OCI-LY1 (cell line): ENCODE results near the gene SLC16A3.
A peak's percentile ranks its signal among the peaks of the same experiment; 100 is the strongest.

Experiments used
- H2AFZ ChIP-seq: fragments of 200-600 bp; sonication (generic), shearing (Covaris generic); 2 replicates; pipeline ENCODE4 v1.6.0; 2014; ENCODE audit warnings: antibody characterized with exemption, mild to moderate bottlenecking, low read length
- H3F3A ChIP-seq: fragments of 200-600 bp; sonication (generic), shearing (Covaris generic); 2 replicates; pipeline ENCODE4 v1.6.0; 2014; ENCODE audit warnings: mild to moderate bottlenecking, antibody characterized with exemption, low read length, moderate library complexity; ENCODE audit not compliant: insufficient read depth
- H3K27ac ChIP-seq: fragments of 200-600 bp; sonication (generic); 2 replicates; pipeline ENCODE4 v1.5.1; 2014; ENCODE audit warnings: low read length, mixed run types, mild to moderate bottlenecking, low read depth; ENCODE audit not compliant: poor library complexity, severe bottlenecking
- H3K27me3 ChIP-seq: fragments of 200-600 bp; sonication (generic); 2 replicates; pipeline ENCODE4 v1.6.0; 2014; ENCODE audit warnings: antibody characterized with exemption, mild to moderate bottlenecking, low read length, moderate library complexity; ENCODE audit not compliant: insufficient read depth
- H3K36me3 ChIP-seq: fragments of 200-600 bp; sonication (generic); 2 replicates; pipeline ENCODE4 v1.6.1; 2014; ENCODE audit warnings: mild to moderate bottlenecking, antibody characterized with exemption, low read length, moderate library complexity, mixed read lengths; ENCODE audit not compliant: insufficient read depth
- H3K4me1 ChIP-seq: fragments of 200-600 bp; sonication (generic); 2 replicates; pipeline ENCODE4 v1.5.1; 2014; ENCODE audit warnings: mild to moderate bottlenecking, low read length, moderate library complexity; ENCODE audit not compliant: insufficient read depth, severe bottlenecking
- H3K4me2 ChIP-seq: fragments of 200-600 bp; sonication (generic), shearing (Covaris generic); 2 replicates; pipeline ENCODE4 v1.6.1; 2014; ENCODE audit warnings: low read length
- H3K4me3 ChIP-seq: fragments of 200-600 bp; sonication (generic); 2 replicates; pipeline ENCODE4 v1.5.1; 2014; ENCODE audit warnings: low read length, low read depth, mild to moderate bottlenecking, mixed read lengths; ENCODE audit not compliant: poor library complexity, severe bottlenecking
- H3K79me2 ChIP-seq: fragments of 200-600 bp; shearing (Covaris generic); 2 replicates; pipeline ENCODE4 v1.6.1; 2016; ENCODE audit warnings: mixed run types, low read length, mixed read lengths; ENCODE audit not compliant: insufficient read depth
- H3K9ac ChIP-seq: fragments of 200-600 bp; sonication (generic), shearing (Covaris generic); 2 replicates; pipeline ENCODE4 v1.6.1; 2014; ENCODE audit warnings: mild to moderate bottlenecking, low read length, mixed read lengths
- H3K9me2 ChIP-seq: fragments of 200-600 bp; sonication (generic), shearing (Covaris generic); 2 replicates; pipeline ENCODE4 v1.6.1; 2014; ENCODE audit warnings: low read depth, mild to moderate bottlenecking, low read length, mixed read lengths
- H3K9me3 ChIP-seq: fragments of 200-600 bp; shearing (Covaris generic); 2 replicates; pipeline ENCODE4 v1.6.1; 2014; ENCODE audit warnings: low read length, mixed read lengths
- H4K20me1 ChIP-seq: fragments of 200-600 bp; sonication (generic), shearing (Covaris generic); 2 replicates; pipeline ENCODE4 v1.6.0; 2016; ENCODE audit warnings: mild to moderate bottlenecking, low read length; ENCODE audit not compliant: insufficient read depth
- EZH2 ChIP-seq: fragments of 200-600 bp; sonication (generic), shearing (Covaris generic); IDR thresholded peaks from 2 replicates; pipeline ENCODE4 v1.8.0; 2017; ENCODE audit warnings: borderline replicate concordance, mixed run types, mild to moderate bottlenecking, antibody characterized with exemption, low read length, moderate library complexity, mixed read lengths
- TF ChIP-seq, protein P1 (sequence below): fragments of 200-600 bp; sonication (generic), shearing (Covaris generic); IDR thresholded peaks from 2 replicates; pipeline ENCODE4 v1.5.1; 2017; ENCODE audit warnings: mild to moderate bottlenecking, antibody characterized with exemption, low read length, moderate library complexity, mixed read lengths

SLC16A3 gene

DNA sequence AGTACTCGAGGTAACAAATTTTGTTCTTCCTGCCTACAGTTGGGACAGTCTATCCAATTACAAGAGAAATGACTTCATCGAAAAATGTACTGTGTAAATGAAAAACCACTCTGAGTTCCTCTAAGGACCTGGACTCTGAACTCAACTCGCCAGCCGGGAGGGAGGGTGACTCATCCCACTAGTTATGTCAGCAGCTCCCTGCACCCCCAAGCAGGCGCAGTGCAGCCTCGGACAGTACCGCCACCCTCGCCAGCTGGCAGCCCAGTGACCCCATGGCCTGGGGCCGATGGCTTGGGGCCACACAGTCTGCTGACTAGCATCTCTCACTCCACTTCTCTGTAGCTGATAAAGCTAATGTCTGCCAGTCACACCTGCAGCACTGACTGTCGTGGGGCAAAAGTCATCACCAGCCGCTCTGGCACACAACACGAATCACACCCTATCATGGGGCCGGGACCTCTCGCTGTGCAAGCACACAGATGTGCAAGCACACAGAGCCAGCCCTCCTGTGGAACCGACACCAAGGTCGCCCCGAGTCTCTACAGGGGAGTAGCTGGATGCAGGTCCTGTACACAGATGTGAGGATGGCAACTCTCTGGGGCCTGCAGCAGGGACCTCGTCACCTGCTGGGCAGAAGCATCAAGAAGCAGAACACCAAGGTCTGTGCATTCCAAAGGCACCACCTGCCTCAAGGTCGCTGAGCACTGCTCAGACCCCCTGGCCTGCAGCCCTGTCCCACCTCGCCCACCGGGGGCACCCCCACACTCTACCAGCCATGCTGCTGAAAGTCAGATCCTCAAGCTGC is 38.9 kb downstream of the SLC16A3 start:
- no peak for TF ChIP-seq EZH2
- TF ChIP-seq, protein P1, sequence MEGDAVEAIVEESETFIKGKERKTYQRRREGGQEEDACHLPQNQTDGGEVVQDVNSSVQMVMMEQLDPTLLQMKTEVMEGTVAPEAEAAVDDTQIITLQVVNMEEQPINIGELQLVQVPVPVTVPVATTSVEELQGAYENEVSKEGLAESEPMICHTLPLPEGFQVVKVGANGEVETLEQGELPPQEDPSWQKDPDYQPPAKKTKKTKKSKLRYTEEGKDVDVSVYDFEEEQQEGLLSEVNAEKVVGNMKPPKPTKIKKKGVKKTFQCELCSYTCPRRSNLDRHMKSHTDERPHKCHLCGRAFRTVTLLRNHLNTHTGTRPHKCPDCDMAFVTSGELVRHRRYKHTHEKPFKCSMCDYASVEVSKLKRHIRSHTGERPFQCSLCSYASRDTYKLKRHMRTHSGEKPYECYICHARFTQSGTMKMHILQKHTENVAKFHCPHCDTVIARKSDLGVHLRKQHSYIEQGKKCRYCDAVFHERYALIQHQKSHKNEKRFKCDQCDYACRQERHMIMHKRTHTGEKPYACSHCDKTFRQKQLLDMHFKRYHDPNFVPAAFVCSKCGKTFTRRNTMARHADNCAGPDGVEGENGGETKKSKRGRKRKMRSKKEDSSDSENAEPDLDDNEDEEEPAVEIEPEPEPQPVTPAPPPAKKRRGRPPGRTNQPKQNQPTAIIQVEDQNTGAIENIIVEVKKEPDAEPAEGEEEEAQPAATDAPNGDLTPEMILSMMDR, result no peak
- Histone ChIP-seq H4K20me1 (no peaks in the 10 kb centered on the region), H3F3A (no peaks in the 10 kb centered on the region), H3K4me1 (peaks cover 23% of the 10 kb centered on the region), H3K36me3 (peaks cover 94% of the 10 kb centered on the region), H3K4me3 (no peak overlapping the region), H3K79me2 (peaks cover 65% of the 10 kb centered on the region), H3K27me3 (no peaks in the 10 kb centered on the region), H3K4me2 (no peak overlapping the region), H3K9ac (no peak overlapping the region), H3K9me2 (no peaks in the 10 kb centered on the region), H2AFZ (no peak overlapping the region), H3K27ac (no peak overlapping the region), H3K9me3 (no peaks in the 10 kb centered on the region)

DNA sequence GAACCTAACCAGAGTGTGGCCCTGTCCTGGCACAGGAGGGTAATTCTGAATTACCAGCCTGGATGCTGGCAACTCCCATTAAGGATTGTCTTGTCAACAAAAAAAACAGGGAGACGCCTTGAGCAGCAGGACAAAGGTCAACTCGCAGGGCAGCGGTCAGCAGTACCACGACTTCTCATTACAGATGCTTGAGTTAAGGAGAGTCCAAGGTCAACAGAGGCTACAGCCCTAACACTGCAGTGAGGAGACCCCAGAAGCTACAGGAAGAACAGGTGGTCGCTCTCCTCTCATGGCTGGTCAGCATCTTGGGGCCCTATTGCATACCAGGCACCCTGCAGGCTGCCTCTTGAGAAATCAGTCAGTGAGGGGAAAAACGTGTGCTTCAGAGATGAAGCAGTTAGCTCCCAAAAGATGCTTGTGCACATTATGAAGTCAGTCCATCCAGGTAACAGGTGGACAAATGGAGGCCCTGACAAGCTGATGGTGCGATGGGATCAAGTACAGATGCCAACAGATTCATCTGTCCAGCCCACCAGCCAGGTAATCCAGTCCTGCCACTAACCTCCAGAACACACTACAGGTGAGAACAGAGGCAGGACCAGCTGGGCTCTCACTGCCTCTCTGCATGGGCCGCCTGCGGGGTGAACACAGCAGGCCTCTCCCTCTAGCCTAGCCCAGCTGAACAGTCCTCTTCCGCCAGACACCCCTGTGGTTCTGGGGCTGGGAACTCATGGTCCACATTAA is 40.5 kb downstream of the SLC16A3 start:
- H3K9me3 ChIP-seq, result no peaks in the 10 kb centered on the region
- H3K79me2 ChIP-seq, result peaks cover 65% of the 10 kb centered on the region
- H3K4me1 ChIP-seq, result peaks cover 31% of the 10 kb centered on the region
- H4K20me1 ChIP-seq, result no peaks in the 10 kb centered on the region
- peaks cover 4% of the 10 kb centered on the region for H3K27me3 ChIP-seq
- no peaks in the 10 kb centered on the region for H3K9me2 ChIP-seq
- no peak overlapping the region for H3K4me3 ChIP-seq
- H3K36me3 ChIP-seq, result peaks cover 79% of the 10 kb centered on the region
- no peak overlapping the region for H3K27ac ChIP-seq
- H3F3A ChIP-seq, result no peaks in the 10 kb centered on the region
- TF ChIP-seq, protein P1, result no peak
- no peak for TF ChIP-seq EZH2
- H3K4me2 ChIP-seq, result no peak overlapping the region
- H3K9ac ChIP-seq, result no peak overlapping the region
- no peak overlapping the region for H2AFZ ChIP-seq

DNA sequence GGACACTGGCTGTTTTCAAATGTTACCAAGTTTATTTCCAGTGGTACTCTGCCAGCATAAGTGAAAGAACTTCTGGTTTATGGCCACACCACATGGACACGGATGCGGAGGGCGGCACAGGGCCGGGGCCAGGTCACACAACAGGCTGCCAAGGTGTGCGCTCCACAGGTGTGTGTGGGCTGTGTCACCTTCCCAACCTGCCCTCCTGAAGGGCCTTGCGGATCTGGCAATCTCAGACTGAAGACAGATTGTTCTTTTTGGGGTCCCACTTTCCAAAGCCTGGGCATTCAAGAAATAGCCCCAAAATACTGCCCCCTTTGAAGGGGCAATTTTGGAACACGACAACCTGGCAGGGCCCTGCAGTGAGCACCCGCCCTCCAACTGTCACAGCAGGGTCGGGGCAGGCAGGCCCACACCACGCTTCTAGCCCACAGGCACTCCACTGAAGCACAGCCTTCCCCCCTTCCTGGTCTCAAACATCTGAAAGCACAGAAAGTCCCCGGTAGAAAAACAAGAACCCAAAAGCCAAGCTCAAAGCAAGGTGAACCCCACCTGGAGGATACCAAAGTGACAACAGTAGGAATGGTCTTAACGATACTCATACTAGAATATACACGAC is 41.1 kb downstream of the SLC16A3 start:
- H3K4me1 ChIP-seq, result peaks cover 38% of the 10 kb centered on the region
- H3K36me3 ChIP-seq, result peaks cover 72% of the 10 kb centered on the region
- H2AFZ ChIP-seq, result no peak overlapping the region
- peaks cover 65% of the 10 kb centered on the region for H3K79me2 ChIP-seq
- no peaks in the 10 kb centered on the region for H3K9me3 ChIP-seq
- H4K20me1 ChIP-seq, result no peaks in the 10 kb centered on the region
- peaks cover 9% of the 10 kb centered on the region for H3K27me3 ChIP-seq
- H3F3A ChIP-seq, result no peaks in the 10 kb centered on the region
- no peak for TF ChIP-seq EZH2
- TF ChIP-seq, protein P1, result no peak
- no peaks in the 10 kb centered on the region for H3K9me2 ChIP-seq
- H3K4me2 ChIP-seq, result 0 out of 2 replicates have a peak overlapping the region, but pooled peaks have one; percentile 2
- H3K4me3 ChIP-seq, result no peak overlapping the region
- no peak overlapping the region for H3K27ac ChIP-seq
- H3K9ac ChIP-seq, result no peak overlapping the region
